ENCODE measurements around the gene NPTX2.

NPTX2 gene

GRCh38 chr7:98659756-98660155 is 42.7 kb downstream of the NPTX2 start:
- no peak for TF ChIP-seq CTCF (IDR thresholded peaks at IDR 0.05; ENCODE audit: control insufficient read depth, insufficient read depth, low read depth, low read length, missing control alignments)
- no peak overlapping the region for H3K4me3 ChIP-seq (ENCODE audit: control insufficient read depth, low read depth, low read length)
- DNase-seq (ENCODE audit: low read depth): no peak

DNA sequence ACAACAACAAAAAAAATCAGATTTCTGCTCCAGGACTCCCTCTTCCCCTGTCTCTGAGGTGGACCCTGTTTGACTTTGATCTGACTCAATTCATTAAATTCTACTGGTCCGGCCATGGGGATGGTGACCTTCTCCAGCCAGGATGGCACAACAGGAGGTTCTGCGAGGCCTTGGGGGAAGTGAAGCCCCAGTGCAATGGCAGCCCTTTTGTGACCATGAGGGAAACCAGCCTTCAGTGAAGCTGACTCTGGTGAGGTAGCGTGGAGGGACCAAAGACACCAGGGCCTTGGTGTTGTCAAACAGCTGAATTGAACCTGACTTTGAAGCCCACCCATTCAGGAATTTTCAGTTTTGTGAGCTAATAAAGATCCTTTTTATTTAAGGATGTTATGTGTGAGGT is 44.5 kb downstream of the NPTX2 start:
- no peak overlapping the region for H3K4me3 ChIP-seq (ENCODE audit: control insufficient read depth, low read depth, low read length)
- TF ChIP-seq CTCF (IDR thresholded peaks at IDR 0.05; ENCODE audit: control insufficient read depth, insufficient read depth, low read depth, low read length, missing control alignments): no peak
- no peak for DNase-seq (ENCODE audit: low read depth)

GRCh38 chr7:98662289-98662688 is 45.2 kb downstream of the NPTX2 start:
- no peak for TF ChIP-seq CTCF (IDR thresholded peaks at IDR 0.05; ENCODE audit: control insufficient read depth, insufficient read depth, low read depth, low read length, missing control alignments)
- no peak for DNase-seq (ENCODE audit: low read depth)
- no peak overlapping the region for H3K4me3 ChIP-seq (ENCODE audit: control insufficient read depth, low read depth, low read length)

DNA sequence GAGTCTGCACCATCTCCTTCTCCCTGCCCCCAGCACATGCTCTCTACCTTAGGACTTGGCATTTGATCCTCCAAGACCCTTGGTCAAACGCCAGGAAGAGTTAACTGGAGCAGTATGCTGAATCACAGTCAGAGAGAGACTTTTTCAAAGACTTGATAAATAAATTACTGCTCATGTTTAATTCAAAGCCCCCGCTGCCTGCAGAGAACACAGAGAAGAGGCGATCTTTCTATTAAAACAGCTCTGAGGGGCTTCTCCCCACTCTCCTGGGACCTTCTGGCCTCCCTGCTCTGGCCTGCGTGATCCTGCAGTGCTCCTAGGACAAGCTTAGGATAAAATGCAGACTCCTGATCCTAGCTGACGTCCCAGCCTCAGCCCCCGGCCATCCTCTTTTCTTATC is 47.8 kb downstream of the NPTX2 start:
- DNase-seq (ENCODE audit: low read depth): no peak
- TF ChIP-seq CTCF (IDR thresholded peaks at IDR 0.05; ENCODE audit: control insufficient read depth, insufficient read depth, low read depth, low read length, missing control alignments): no peak
- no peak overlapping the region for H3K4me3 ChIP-seq (ENCODE audit: control insufficient read depth, low read depth, low read length)

- no peak for TF ChIP-seq CTCF (IDR thresholded peaks at IDR 0.05; ENCODE audit: control insufficient read depth, insufficient read depth, low read depth, low read length, missing control alignments)
- DNase-seq (ENCODE audit: low read depth): no peak
- H3K4me3 ChIP-seq (ENCODE audit: control insufficient read depth, low read depth, low read length): no peak overlapping the region
These were observed 51.2 kb downstream of the NPTX2 start for GRCh38 chr7:98668255-98668654.

GRCh38 chr7:98669329-98670000 is 52.4 kb downstream of the NPTX2 start:
- no peak for DNase-seq (ENCODE audit: low read depth)
- no peak for TF ChIP-seq CTCF (IDR thresholded peaks at IDR 0.05; ENCODE audit: control insufficient read depth, insufficient read depth, low read depth, low read length, missing control alignments)
- no peak overlapping the region for H3K4me3 ChIP-seq (ENCODE audit: control insufficient read depth, low read depth, low read length)
